Measurements from ENCODE around the gene SPRY4. TPM values are rescaled to one million over a fixed set of nuclear protein-coding genes. Genes with fewer than 3 reads are reported as not detected.

The SPRY4 gene
- total RNA-seq, 1 donor from 2014 or later, result 1.0 TPM

GRCh38 chr5:142296914-142297417, 27.9 kb downstream of the SPRY4 start:
- intact Hi-C loops (cut with micrococcal nuclease), result no loop called here

GRCh38 chr5:142295960-142296860, 28.6 kb downstream of the SPRY4 start:
- intact Hi-C loops (cut with micrococcal nuclease), result no loop called here

- intact Hi-C loops (cut with micrococcal nuclease), result no loop called here
These were observed 29.6 kb downstream of the SPRY4 start for GRCh38 chr5:142295084-142295758.

- intact Hi-C loops (cut with micrococcal nuclease), result no loop called here
These were observed 31.3 kb downstream of the SPRY4 start for GRCh38 chr5:142293486-142293885.

GRCh38 chr5:142292808-142293207, 32.0 kb downstream of the SPRY4 start:
- intact Hi-C loops (cut with micrococcal nuclease), result no loop called here

GRCh38 chr5:142292249-142292648, 32.6 kb downstream of the SPRY4 start:
- intact Hi-C loops (cut with micrococcal nuclease), result no loop called here

GRCh38 chr5:142290577-142291299, 34.1 kb downstream of the SPRY4 start:
- intact Hi-C loops (cut with micrococcal nuclease), result no loop called here

GRCh38 chr5:142289708-142290576, 34.9 kb downstream of the SPRY4 start:
- intact Hi-C loops (cut with micrococcal nuclease), result no loop called here

- intact Hi-C loops (cut with micrococcal nuclease), result no loop called here
These were observed 36.9 kb downstream of the SPRY4 start for GRCh38 chr5:142287973-142288313.

- intact Hi-C loops (cut with micrococcal nuclease), result no loop called here
These were observed 37.5 kb downstream of the SPRY4 start for GRCh38 chr5:142287096-142287972.

GRCh38 chr5:142286111-142286510, 38.7 kb downstream of the SPRY4 start:
- intact Hi-C loops (cut with micrococcal nuclease), result no loop called here

- intact Hi-C loops (cut with micrococcal nuclease), result no loop called here
These were observed 41.5 kb downstream of the SPRY4 start for GRCh38 chr5:142283304-142283703.

GRCh38 chr5:142281966-142282365, 42.9 kb downstream of the SPRY4 start:
- intact Hi-C loops (cut with micrococcal nuclease), result no loop called here

- intact Hi-C loops (cut with micrococcal nuclease), result no loop called here
These were observed 43.8 kb downstream of the SPRY4 start for GRCh38 chr5:142281008-142281367.

- intact Hi-C loops (cut with micrococcal nuclease), result no loop called here
These were observed 44.5 kb downstream of the SPRY4 start for GRCh38 chr5:142280066-142281007.

GRCh38 chr5:142278627-142279026, 46.2 kb downstream of the SPRY4 start:
- intact Hi-C loops (cut with micrococcal nuclease), result no loop called here

GRCh38 chr5:142277796-142278195, 47.0 kb downstream of the SPRY4 start:
- intact Hi-C loops (cut with micrococcal nuclease), result no loop called here

GRCh38 chr5:142276517-142276916, 48.3 kb downstream of the SPRY4 start:
- intact Hi-C loops (cut with micrococcal nuclease), result no loop called here

- intact Hi-C loops (cut with micrococcal nuclease), result no loop called here
These were observed 49.3 kb downstream of the SPRY4 start for GRCh38 chr5:142275496-142275895.
